ENCODE data around the gene OR2H1. TPM values are rescaled to one million over a fixed set of nuclear protein-coding genes. Genes with fewer than 3 reads are reported as not detected.

Gene OR2H1
- polyA plus RNA-seq, 1 donor (not counting 4 experiments of a cell fraction or from before 2014, with no cell fraction given) = not detected

GRCh38 chr6:29479560-29479959 lies 22.6 kb downstream of the OR2H1 start:
- Histone ChIP-seq H2AFZ (ENCODE audit: control insufficient read depth, low read length) (no peak overlapping the region), H3K4me2 (ENCODE audit: control insufficient read depth, extremely low read depth, insufficient read depth, low read depth, low read length) (no peak overlapping the region), H3K9me1 (ENCODE audit: control insufficient read depth, extremely low read depth, insufficient read depth, low read length) (no peaks in the 10 kb centered on the region), H3K4me3 (ENCODE audit: control insufficient read depth in 2 of 3, extremely low read depth in 1 of 3, insufficient read depth in 2 of 3, low read depth in 1 of 3, low read length in 3 of 3) (no peak overlapping the region), H3K36me3 (ENCODE audit: control insufficient read depth in 2 of 2, extremely low read depth in 1 of 2, insufficient read depth in 2 of 2, low read length in 2 of 2) (no peaks in the 10 kb centered on the region), H3K9ac (ENCODE audit: control insufficient read depth, extremely low read depth, insufficient read depth, low read length) (no peak overlapping the region), H3K27me3 (ENCODE audit: control insufficient read depth, extremely low read depth, insufficient read depth, low read length) (no peaks in the 10 kb centered on the region), H3K4me1 (ENCODE audit: control insufficient read depth, extremely low read depth, insufficient read depth, low read length) (no peaks in the 10 kb centered on the region), H3K27ac (ENCODE audit: control insufficient read depth, insufficient read depth, low read length) (no peak overlapping the region), H3K79me2 (ENCODE audit: control insufficient read depth, insufficient read depth, low read length) (no peaks in the 10 kb centered on the region), H3K9me3 (ENCODE audit: control insufficient read depth, low read depth, low read length) (no peaks in the 10 kb centered on the region), H4K20me1 (ENCODE audit: control insufficient read depth, extremely low read depth, insufficient read depth, low read length) (no peaks in the 10 kb centered on the region)
- DNase-seq (ENCODE audit: low read depth, low spot score) = no peak
- TF ChIP-seq CTCF (optimal IDR thresholded peaks at IDR 0.05 in 1 of 3, IDR thresholded peaks at IDR 0.05 in 1 of 3, conservative IDR thresholded peaks at IDR 0.05 in 1 of 3; ENCODE audit: extremely low read depth in 1 of 3, insufficient read depth in 2 of 3, low read length in 3 of 3) (no peak), EZH2 (IDR thresholded peaks at IDR 0.05; ENCODE audit: low read length) (no peak)
- dilution Hi-C loops (cut with MboI; ENCODE audit: extremely low pct_ligation_motif_present, low sequenced_read_pairs) = no loop called here
- no peak for FAIRE-seq

GRCh38 chr6:29483186-29483585 lies 26.2 kb downstream of the OR2H1 start:
- no peaks in the 10 kb centered on the region for H3K27me3 ChIP-seq (ENCODE audit: control insufficient read depth, extremely low read depth, insufficient read depth, low read length)
- no peaks in the 10 kb centered on the region for H3K4me1 ChIP-seq (ENCODE audit: control insufficient read depth, extremely low read depth, insufficient read depth, low read length)
- DNase-seq (ENCODE audit: low read depth, low spot score) = no peak
- TF ChIP-seq CTCF (optimal IDR thresholded peaks at IDR 0.05 in 1 of 3, IDR thresholded peaks at IDR 0.05 in 1 of 3, conservative IDR thresholded peaks at IDR 0.05 in 1 of 3; ENCODE audit: extremely low read depth in 1 of 3, insufficient read depth in 2 of 3, low read length in 3 of 3) = no peak
- TF ChIP-seq EZH2 (IDR thresholded peaks at IDR 0.05; ENCODE audit: low read length) = no peak
- no peak overlapping the region for H3K9ac ChIP-seq (ENCODE audit: control insufficient read depth, extremely low read depth, insufficient read depth, low read length)
- H3K4me3 ChIP-seq (ENCODE audit: control insufficient read depth in 2 of 3, extremely low read depth in 1 of 3, insufficient read depth in 2 of 3, low read depth in 1 of 3, low read length in 3 of 3) = no peak overlapping the region
- no peak overlapping the region for H3K27ac ChIP-seq (ENCODE audit: control insufficient read depth, insufficient read depth, low read length)
- FAIRE-seq = no peak
- no peaks in the 10 kb centered on the region for H4K20me1 ChIP-seq (ENCODE audit: control insufficient read depth, extremely low read depth, insufficient read depth, low read length)
- H2AFZ ChIP-seq (ENCODE audit: control insufficient read depth, low read length) = no peak overlapping the region
- H3K36me3 ChIP-seq (ENCODE audit: control insufficient read depth in 2 of 2, extremely low read depth in 1 of 2, insufficient read depth in 2 of 2, low read length in 2 of 2) = no peaks in the 10 kb centered on the region
- H3K4me2 ChIP-seq (ENCODE audit: control insufficient read depth, extremely low read depth, insufficient read depth, low read depth, low read length) = no peak overlapping the region
- no peaks in the 10 kb centered on the region for H3K9me3 ChIP-seq (ENCODE audit: control insufficient read depth, low read depth, low read length)
- H3K9me1 ChIP-seq (ENCODE audit: control insufficient read depth, extremely low read depth, insufficient read depth, low read length) = no peaks in the 10 kb centered on the region
- dilution Hi-C loops (cut with MboI; ENCODE audit: extremely low pct_ligation_motif_present, low sequenced_read_pairs) = no loop called here
- H3K79me2 ChIP-seq (ENCODE audit: control insufficient read depth, insufficient read depth, low read length) = no peaks in the 10 kb centered on the region

All from keratinocyte (primary cell).